Endodermal cell (in vitro differentiated cells): ENCODE measurements around the gene RAD52. TPM values are rescaled to one million over a fixed set of nuclear protein-coding genes. Genes with fewer than 3 reads are reported as not detected.
"Not testable (repeated sequence)": the region's sequence is repeated elsewhere in the genome, so short reads cannot be mapped to it uniquely, and the experiment has no call there.

Experiments
- DNase-seq: peaks from one replicate; pipeline ENCODE4 v3.0.0-alpha.2; 2017
- H3K27ac ChIP-seq: 2 replicates; pipeline ENCODE4 v1.5.1; 2013; ENCODE audit warnings: mild to moderate bottlenecking, low read depth, low read length, moderate library complexity
- H3K27me3 ChIP-seq: 2 replicates; pipeline ENCODE4 v1.6.1; 2013; ENCODE audit warnings: mild to moderate bottlenecking, low read length, moderate library complexity; ENCODE audit not compliant: insufficient read depth, control insufficient read depth, poor library complexity, severe bottlenecking
- H3K36me3 ChIP-seq: 2 replicates; pipeline ENCODE4 v1.7.0; 2013; ENCODE audit warnings: mild to moderate bottlenecking, low read length, moderate library complexity; ENCODE audit not compliant: control insufficient read depth, insufficient read depth
- H3K4me1 ChIP-seq: one replicate; pipeline ENCODE4 v1.7.0; 2013; ENCODE audit warnings: low read length; ENCODE audit not compliant: control insufficient read depth, insufficient read depth
- H3K4me3 ChIP-seq: 2 replicates; pipeline ENCODE4 v1.5.1; 2013; ENCODE audit warnings: mild to moderate bottlenecking, low read length, moderate library complexity
- H3K9ac ChIP-seq: 2 replicates; pipeline ENCODE4 v1.6.1; 2013; ENCODE audit warnings: mild to moderate bottlenecking, low read length, moderate library complexity; ENCODE audit not compliant: poor library complexity, severe bottlenecking; ENCODE audit errors: extremely low read depth
- H3K9me3 ChIP-seq: 2 replicates; pipeline ENCODE4 v1.6.1; 2013; ENCODE audit warnings: mild to moderate bottlenecking, low read length, moderate library complexity; ENCODE audit not compliant: control insufficient read depth
- H3K27ac Mint-ChIP-seq: 2 replicates; pipeline ENCODE4 v1.8.0; 2020; ENCODE audit warnings: mixed read lengths
- H3K27me3 Mint-ChIP-seq: 2 replicates; pipeline ENCODE4 v1.8.0; 2021; ENCODE audit warnings: mild to moderate bottlenecking, mixed read lengths; ENCODE audit not compliant: insufficient read depth
- H3K36me3 Mint-ChIP-seq: 2 replicates; pipeline ENCODE4 v1.8.0; 2020; ENCODE audit warnings: low read depth, mixed read lengths
- H3K4me1 Mint-ChIP-seq: 2 replicates; pipeline ENCODE4 v1.8.0; 2020; ENCODE audit warnings: mixed read lengths
- H3K4me3 Mint-ChIP-seq: 2 replicates; pipeline ENCODE4 v1.8.0; 2020; ENCODE audit warnings: mild to moderate bottlenecking, moderate library complexity, mixed read lengths
- H3K9me3 Mint-ChIP-seq: 2 replicates; pipeline ENCODE4 v1.8.0; 2020; ENCODE audit warnings: mild to moderate bottlenecking, mixed read lengths
- CTCF ChIP-seq: fragments of 200-600 bp; sonication (generic); conservative IDR thresholded peaks from 2 replicates; pipeline ENCODE4 v1.5.0; 2021; ENCODE audit warnings: antibody characterized with exemption, mild to moderate bottlenecking
- WGBS, 2 experiments: methylation state at CpG; one replicate each; pipeline versions ENCODE4 v1.1.5 to v1.1.7; 2013; ENCODE audit warnings: missing lambda C conversion rate in 2 of 2, mixed read lengths in 1 of 2; ENCODE audit not compliant: insufficient coverage in 1 of 2, insufficient read length in 1 of 2; 5-methylcytosine and 5-hydroxymethylcytosine counted together
- total RNA-seq, 2 donors: library from RNA; stranded (reverse); fragmentation: NEBNext Ultra II Directional in 1 of 2; extraction: Animal tissue kit (Norgen Biotek cat#: 25700) in 1 of 2; gene quantifications; 2 replicates in 1 of 2; 3 replicates in 1 of 2; pipeline ENCODE4 v1.2.1, GENCODE V29; 2021

Gene RAD52
- total RNA-seq, 2 donors from 2014 or later: 24.3 to 35.1 TPM

GRCh38 chr12:943051-943450 is 6.4 kb downstream of the RAD52 start:
- Histone ChIP-seq H3K27ac (no peak overlapping the region), H3K4me3 (no peak overlapping the region), H3K9ac (no peak overlapping the region), H3K36me3 (peaks cover 48% of the 10 kb centered on the region), H3K9me3 (no peaks in the 10 kb centered on the region), H3K27me3 (no peaks in the 10 kb centered on the region), H3K4me1 (no peaks in the 10 kb centered on the region)
- Mint-ChIP-seq H3K4me3 (no peak overlapping the region), H3K4me1 (no peaks in the 10 kb centered on the region), H3K36me3 (peaks cover 57% of the 10 kb centered on the region), H3K27me3 (no peaks in the 10 kb centered on the region), H3K9me3 (no peaks in the 10 kb centered on the region), H3K27ac (peak overlapping the region; percentile 4)
- TF ChIP-seq CTCF: no peak
- DNase-seq: no peak
- WGBS, 2 experiments: 95 to 97% methylated on average over 3 to 6 of the region's 6 CpGs

DNA sequence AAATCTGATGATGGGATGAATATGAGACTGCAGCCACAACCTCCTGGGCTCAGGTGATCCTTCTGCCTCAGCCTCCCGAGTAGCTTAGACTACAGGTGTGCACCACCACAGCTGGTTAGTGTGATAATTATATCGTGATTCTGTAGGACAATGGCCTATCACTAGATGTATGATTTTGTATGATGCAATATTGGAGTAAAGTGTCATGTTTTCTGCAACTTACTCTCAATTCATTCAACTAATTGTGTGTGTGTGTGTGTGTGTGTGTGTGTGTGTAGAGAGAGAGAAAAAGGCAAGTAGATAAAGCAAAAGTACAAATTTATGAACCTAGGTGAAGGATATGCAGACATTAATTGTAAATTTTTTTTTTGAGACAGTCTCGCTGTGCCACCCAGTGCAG is 10.7 kb downstream of the RAD52 start:
- H3K9me3 ChIP-seq: no peaks in the 10 kb centered on the region
- Mint-ChIP-seq H3K27ac (peak overlapping the region; percentile 5), H3K4me3 (no peak overlapping the region), H3K4me1 (no peaks in the 10 kb centered on the region), H3K36me3 (peaks cover 61% of the 10 kb centered on the region), H3K9me3 (no peaks in the 10 kb centered on the region), H3K27me3 (no peaks in the 10 kb centered on the region)
- H3K27me3 ChIP-seq: no peaks in the 10 kb centered on the region
- H3K9ac ChIP-seq: no peak overlapping the region
- no peak overlapping the region for H3K4me3 ChIP-seq
- H3K36me3 ChIP-seq: peaks cover 53% of the 10 kb centered on the region
- no peak for DNase-seq
- no peak for TF ChIP-seq CTCF
- no peaks in the 10 kb centered on the region for H3K4me1 ChIP-seq
- H3K27ac ChIP-seq: no peak overlapping the region
- WGBS, 2 experiments: 91 to 100% methylated on average over 2 to 3 of the region's 3 CpGs

DNA sequence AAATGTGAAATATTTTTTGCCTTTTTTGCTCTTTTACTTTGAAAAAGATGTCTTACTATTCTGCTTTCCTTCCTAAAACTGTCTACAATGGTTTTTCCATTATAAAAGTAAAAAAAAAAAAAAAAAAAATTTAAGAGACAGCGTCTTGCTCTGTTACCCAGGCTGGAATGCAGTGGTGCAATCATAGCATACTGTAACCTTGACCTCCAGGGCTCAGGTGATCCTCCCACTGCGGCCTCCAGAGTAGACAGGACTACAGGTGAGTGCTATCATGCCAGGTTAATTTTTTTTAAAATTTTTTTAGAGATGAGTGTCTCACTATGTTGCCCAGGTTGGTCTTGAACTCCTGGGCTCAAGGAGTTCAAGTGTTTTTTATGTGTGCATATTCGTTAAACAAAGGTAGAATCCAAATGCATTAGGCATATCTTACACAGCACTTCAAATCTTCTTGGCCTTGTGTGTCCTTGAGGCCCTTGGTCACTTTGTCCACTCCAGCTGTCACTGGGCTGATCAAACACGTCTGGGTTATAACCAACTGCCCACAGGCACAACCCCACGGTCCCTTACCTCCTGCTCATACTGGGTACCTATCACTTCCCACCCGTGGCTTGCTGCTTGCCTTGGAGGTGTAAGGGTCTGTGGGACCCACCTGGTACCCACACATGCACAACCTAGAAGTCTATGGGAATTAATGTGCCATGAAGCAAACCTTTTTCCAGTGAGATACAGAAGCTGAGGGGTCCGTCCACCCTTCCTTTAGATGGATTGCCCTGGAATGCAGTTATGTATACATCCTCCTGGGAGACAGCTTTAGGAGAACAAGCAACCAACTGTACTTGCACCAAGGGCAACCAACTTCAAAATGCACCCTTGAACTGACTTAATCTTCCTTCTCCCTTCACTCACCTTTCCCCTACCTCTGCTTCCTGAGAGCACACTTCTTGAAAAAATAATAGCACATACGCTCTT is 12.8 kb downstream of the RAD52 start:
- H3K4me3 Mint-ChIP-seq: no peak overlapping the region
- no peaks in the 10 kb centered on the region for H3K27me3 ChIP-seq
- peak overlapping the region; percentile 28 for H3K27ac Mint-ChIP-seq
- no peaks in the 10 kb centered on the region for H3K4me1 Mint-ChIP-seq
- H3K9me3 ChIP-seq: no peaks in the 10 kb centered on the region
- no peak overlapping the region for H3K27ac ChIP-seq
- H3K36me3 Mint-ChIP-seq: peaks cover 54% of the 10 kb centered on the region
- no peaks in the 10 kb centered on the region for H3K27me3 Mint-ChIP-seq
- H3K9ac ChIP-seq: no peak overlapping the region
- no peaks in the 10 kb centered on the region for H3K4me1 ChIP-seq
- H3K4me3 ChIP-seq: no peak overlapping the region
- 91 to 94% methylated on average over 6 to 8 of the region's 8 CpGs for WGBS, 2 experiments
- no peaks in the 10 kb centered on the region for H3K9me3 Mint-ChIP-seq
- no peak for DNase-seq
- H3K36me3 ChIP-seq: peaks cover 42% of the 10 kb centered on the region
- TF ChIP-seq CTCF: no peak

- H3K4me3 ChIP-seq, H3K27me3 Mint-ChIP-seq, DNase-seq, H3K4me1 Mint-ChIP-seq, H3K27ac ChIP-seq, H3K4me1 ChIP-seq, H3K27me3 ChIP-seq, H3K27ac Mint-ChIP-seq, H3K9ac ChIP-seq, H3K4me3 Mint-ChIP-seq, H3K9me3 ChIP-seq, H3K9me3 Mint-ChIP-seq: not testable (repeated sequence)
- 94 to 95% methylated on average over 8 to 12 of the region's 12 CpGs for WGBS, 2 experiments
- H3K36me3 ChIP-seq: peaks cover 42% of the 10 kb centered on the region
- peaks cover 60% of the 10 kb centered on the region for H3K36me3 Mint-ChIP-seq
These were observed 13.6 kb downstream of the RAD52 start for GRCh38 chr12:935891-936290.
